ENCODE measurements around the gene CDH13. TPM values are rescaled to one million over a fixed set of nuclear protein-coding genes. Genes with fewer than 3 reads are reported as not detected.

Gene CDH13
- total RNA-seq, 2 experiments from 2014 or later: not detected

- no peak for DNase-seq (ENCODE audit: low spot score)
- Histone ChIP-seq H3K36me3 (ENCODE audit: insufficient read depth, low read length) (no peaks in the 10 kb centered on the region), H3K4me3 (ENCODE audit: low read depth, low read length, poor library complexity, severe bottlenecking) (no peak overlapping the region), H3K27ac (ENCODE audit: low read depth, low read length, poor library complexity, severe bottlenecking) (no peak overlapping the region), H3K79me2 (ENCODE audit: insufficient read depth, low read depth, low read length) (no peaks in the 10 kb centered on the region), H3K4me1 (ENCODE audit: insufficient read depth, low read length, poor library complexity, severe bottlenecking) (no peaks in the 10 kb centered on the region), H3K4me2 (ENCODE audit: low read length) (no peak overlapping the region), H2AFZ (ENCODE audit: low read length) (no peak overlapping the region), H3K9me3 (ENCODE audit: low read length) (no peaks in the 10 kb centered on the region), H3K9me2 (ENCODE audit: insufficient read depth, low read length) (no peaks in the 10 kb centered on the region), H4K20me1 (ENCODE audit: insufficient read depth, low read length) (no peaks in the 10 kb centered on the region)
- TF ChIP-seq CTCF (conservative IDR thresholded peaks at IDR 0.05; ENCODE audit: low read length) (no peak), EZH2phosphoT487 (IDR thresholded peaks at IDR 0.05; ENCODE audit: borderline replicate concordance, low read depth, low read length) (no peak)
- CTCF ChIA-PET (ENCODE audit: unreplicated experiment): no interaction called here
- no TSS peak for BruUV-seq (replicated peaks)
- POLR2A ChIA-PET: no interaction called here
- intact Hi-C loops (cut with micrococcal nuclease; ENCODE audit: unreplicated experiment): no loop called here
Measured at GRCh38 chr16:82628088-82628423, 1.3 kb downstream of the CDH13 start.

- Histone ChIP-seq H3K79me2 (ENCODE audit: insufficient read depth, low read depth, low read length) (no peaks in the 10 kb centered on the region), H3K4me3 (ENCODE audit: low read depth, low read length, poor library complexity, severe bottlenecking) (no peak overlapping the region), H3K9me3 (ENCODE audit: low read length) (no peaks in the 10 kb centered on the region), H3K36me3 (ENCODE audit: insufficient read depth, low read length) (no peaks in the 10 kb centered on the region), H3K9me2 (ENCODE audit: insufficient read depth, low read length) (no peaks in the 10 kb centered on the region), H3K4me2 (ENCODE audit: low read length) (no peak overlapping the region), H3K4me1 (ENCODE audit: insufficient read depth, low read length, poor library complexity, severe bottlenecking) (no peaks in the 10 kb centered on the region), H4K20me1 (ENCODE audit: insufficient read depth, low read length) (no peaks in the 10 kb centered on the region), H2AFZ (ENCODE audit: low read length) (no peak overlapping the region), H3K27ac (ENCODE audit: low read depth, low read length, poor library complexity, severe bottlenecking) (no peak overlapping the region)
- CTCF ChIA-PET (ENCODE audit: unreplicated experiment): no interaction called here
- POLR2A ChIA-PET: no interaction called here
- DNase-seq (ENCODE audit: low spot score): no peak
- intact Hi-C loops (cut with micrococcal nuclease; ENCODE audit: unreplicated experiment): no loop called here
- no TSS peak for BruUV-seq (replicated peaks)
- no peak for TF ChIP-seq EZH2phosphoT487 (IDR thresholded peaks at IDR 0.05; ENCODE audit: borderline replicate concordance, low read depth, low read length)
- no peak for TF ChIP-seq CTCF (conservative IDR thresholded peaks at IDR 0.05; ENCODE audit: low read length)
Measured at GRCh38 chr16:82628711-82629110, 1.9 kb downstream of the CDH13 start.

- ChIA-PET POLR2A (no interaction called here), CTCF (ENCODE audit: unreplicated experiment) (no interaction called here)
- H2AFZ ChIP-seq (ENCODE audit: low read length): no peak overlapping the region
- no peaks in the 10 kb centered on the region for H3K36me3 ChIP-seq (ENCODE audit: insufficient read depth, low read length)
- no peak overlapping the region for H3K4me3 ChIP-seq (ENCODE audit: low read depth, low read length, poor library complexity, severe bottlenecking)
- H3K79me2 ChIP-seq (ENCODE audit: insufficient read depth, low read depth, low read length): no peaks in the 10 kb centered on the region
- no peak for DNase-seq (ENCODE audit: low spot score)
- H4K20me1 ChIP-seq (ENCODE audit: insufficient read depth, low read length): no peaks in the 10 kb centered on the region
- no peak overlapping the region for H3K4me2 ChIP-seq (ENCODE audit: low read length)
- H3K4me1 ChIP-seq (ENCODE audit: insufficient read depth, low read length, poor library complexity, severe bottlenecking): no peaks in the 10 kb centered on the region
- no TSS peak for BruUV-seq (replicated peaks)
- no peaks in the 10 kb centered on the region for H3K9me3 ChIP-seq (ENCODE audit: low read length)
- intact Hi-C loops (cut with micrococcal nuclease; ENCODE audit: unreplicated experiment): no loop called here
- H3K27ac ChIP-seq (ENCODE audit: low read depth, low read length, poor library complexity, severe bottlenecking): no peak overlapping the region
- no peaks in the 10 kb centered on the region for H3K9me2 ChIP-seq (ENCODE audit: insufficient read depth, low read length)
- TF ChIP-seq EZH2phosphoT487 (IDR thresholded peaks at IDR 0.05; ENCODE audit: borderline replicate concordance, low read depth, low read length) (no peak), CTCF (conservative IDR thresholded peaks at IDR 0.05; ENCODE audit: low read length) (no peak)
Measured at GRCh38 chr16:82629441-82630027, 2.8 kb downstream of the CDH13 start.

Data from OCI-LY7 (cell line).